Parathyroid adenoma (tissue), 2 donors: ENCODE data around the gene CCL27.

Experiments
- H2AFZ ChIP-seq: fragments of 300-600 bp; sonication (generic); one replicate; pipeline ENCODE4 v1.7.0; 2017; ENCODE audit warnings: antibody characterized with exemption, mild to moderate bottlenecking
- H3K27ac ChIP-seq: fragments of 300-600 bp; sonication (generic); one replicate; pipeline ENCODE4 v1.7.0; 2017
- H3K27me3 ChIP-seq: fragments of 300-600 bp; sonication (generic); one replicate; pipeline ENCODE4 v1.7.0; 2017; ENCODE audit warnings: low read length; ENCODE audit not compliant: control insufficient read depth, insufficient read depth
- H3K36me3 ChIP-seq: fragments of 300-600 bp; sonication (generic); one replicate; pipeline ENCODE4 v1.7.0; 2017; ENCODE audit warnings: low read length; ENCODE audit not compliant: control insufficient read depth, insufficient read depth
- H3K4me1 ChIP-seq: fragments of 300-600 bp; sonication (generic); one replicate; pipeline ENCODE4 v1.7.0; 2017; ENCODE audit warnings: control low read depth
- H3K4me2 ChIP-seq: fragments of 300-600 bp; sonication (generic); one replicate; pipeline ENCODE4 v1.7.0; 2017; ENCODE audit warnings: low read length
- H3K4me3 ChIP-seq: fragments of 300-600 bp; sonication (generic); one replicate; pipeline ENCODE4 v1.7.0; 2017; ENCODE audit warnings: low read depth, low read length
- H3K79me2 ChIP-seq: fragments of 300-600 bp; sonication (generic); one replicate; pipeline ENCODE4 v1.7.0; 2017; ENCODE audit warnings: control low read depth
- H3K9ac ChIP-seq: fragments of 300-600 bp; sonication (generic); one replicate; pipeline ENCODE4 v1.7.0; 2017; ENCODE audit warnings: mild to moderate bottlenecking
- H3K9me3 ChIP-seq: fragments of 300-600 bp; sonication (generic); one replicate; pipeline ENCODE4 v1.7.0; 2017; ENCODE audit warnings: low read length; ENCODE audit not compliant: control insufficient read depth
- TF ChIP-seq, protein P1 (sequence below): fragments of 300-600 bp; sonication (generic); IDR thresholded peaks from one replicate; pipeline ENCODE4 v1.7.0; 2017; ENCODE audit warnings: antibody characterized with exemption, mild to moderate bottlenecking
- donor health status: primary hyperparathyroidism.

The CCL27 gene

DNA sequence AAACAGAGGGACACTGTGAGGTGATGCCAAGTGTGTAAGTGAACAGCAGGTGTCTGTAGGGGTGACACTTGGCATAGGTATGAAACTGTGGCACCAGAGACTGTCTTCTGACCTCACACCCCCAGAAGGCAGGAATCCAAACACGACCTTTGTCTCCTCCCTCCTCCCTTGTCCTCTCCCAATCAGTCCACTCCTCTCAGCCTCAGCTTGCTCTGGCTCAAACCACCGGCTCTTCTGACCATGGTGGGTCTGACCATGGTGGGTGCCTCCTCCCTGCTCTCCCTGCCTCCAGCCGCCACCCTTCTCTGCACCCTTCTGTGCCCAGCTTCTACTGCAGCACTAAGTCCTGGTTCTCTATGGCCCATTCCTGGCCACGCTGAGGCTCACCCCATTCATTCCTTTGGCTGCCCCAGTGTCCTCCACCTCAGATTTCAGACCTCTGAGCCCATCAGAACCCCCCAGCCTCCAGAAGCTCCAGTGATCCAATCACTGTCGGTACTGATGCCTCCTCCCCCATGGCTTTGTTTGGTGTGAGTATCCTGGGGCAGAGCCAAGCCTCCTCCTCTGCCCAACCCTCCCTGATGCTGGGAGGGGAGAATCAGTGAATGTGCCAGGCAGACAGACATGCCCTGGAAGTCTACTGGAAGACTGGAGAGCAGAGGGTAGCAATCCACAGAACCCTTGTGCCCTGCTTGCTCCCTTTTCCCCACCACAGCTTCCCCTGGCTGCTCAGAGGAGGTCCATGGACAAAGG, 31.9 kb downstream of the CCL27 start:
- Histone ChIP-seq H3K36me3 (no peaks in the 10 kb centered on the region), H3K4me1 (peaks cover 3% of the 10 kb centered on the region), H3K9me3 (no peaks in the 10 kb centered on the region), H3K27ac (no peak overlapping the region), H3K9ac (no peak overlapping the region), H3K27me3 (no peaks in the 10 kb centered on the region), H3K4me2 (no peak overlapping the region), H3K4me3 (no peak overlapping the region), H2AFZ (no peak overlapping the region), H3K79me2 (no peaks in the 10 kb centered on the region)
- TF ChIP-seq, protein P1, sequence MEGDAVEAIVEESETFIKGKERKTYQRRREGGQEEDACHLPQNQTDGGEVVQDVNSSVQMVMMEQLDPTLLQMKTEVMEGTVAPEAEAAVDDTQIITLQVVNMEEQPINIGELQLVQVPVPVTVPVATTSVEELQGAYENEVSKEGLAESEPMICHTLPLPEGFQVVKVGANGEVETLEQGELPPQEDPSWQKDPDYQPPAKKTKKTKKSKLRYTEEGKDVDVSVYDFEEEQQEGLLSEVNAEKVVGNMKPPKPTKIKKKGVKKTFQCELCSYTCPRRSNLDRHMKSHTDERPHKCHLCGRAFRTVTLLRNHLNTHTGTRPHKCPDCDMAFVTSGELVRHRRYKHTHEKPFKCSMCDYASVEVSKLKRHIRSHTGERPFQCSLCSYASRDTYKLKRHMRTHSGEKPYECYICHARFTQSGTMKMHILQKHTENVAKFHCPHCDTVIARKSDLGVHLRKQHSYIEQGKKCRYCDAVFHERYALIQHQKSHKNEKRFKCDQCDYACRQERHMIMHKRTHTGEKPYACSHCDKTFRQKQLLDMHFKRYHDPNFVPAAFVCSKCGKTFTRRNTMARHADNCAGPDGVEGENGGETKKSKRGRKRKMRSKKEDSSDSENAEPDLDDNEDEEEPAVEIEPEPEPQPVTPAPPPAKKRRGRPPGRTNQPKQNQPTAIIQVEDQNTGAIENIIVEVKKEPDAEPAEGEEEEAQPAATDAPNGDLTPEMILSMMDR, result no peak

DNA sequence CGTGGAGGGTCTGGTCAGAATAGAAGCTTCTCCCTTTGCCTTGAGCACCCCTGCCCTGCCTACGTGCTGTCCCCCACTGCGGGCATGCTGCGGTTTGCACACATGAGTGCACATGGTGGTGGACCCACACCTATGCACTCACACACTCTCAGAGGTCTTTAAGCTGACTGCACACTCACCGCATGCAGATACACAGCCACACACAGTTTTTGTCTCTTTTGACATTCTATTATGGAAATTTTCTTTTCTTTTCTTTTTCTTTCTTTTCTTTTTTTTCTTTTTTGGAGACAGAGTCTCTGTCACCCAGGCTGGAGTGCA, 33.0 kb downstream of the CCL27 start:
- Histone ChIP-seq H3K4me2 (peak overlapping the region; percentile 77), H2AFZ (no peak overlapping the region), H3K79me2 (no peaks in the 10 kb centered on the region), H3K27ac (no peak overlapping the region), H3K4me1 (peaks cover 3% of the 10 kb centered on the region), H3K27me3 (no peaks in the 10 kb centered on the region), H3K36me3 (no peaks in the 10 kb centered on the region), H3K4me3 (peak overlapping the region; percentile 35), H3K9me3 (no peaks in the 10 kb centered on the region), H3K9ac (no peak overlapping the region)
- TF ChIP-seq, protein P1, result no peak

DNA sequence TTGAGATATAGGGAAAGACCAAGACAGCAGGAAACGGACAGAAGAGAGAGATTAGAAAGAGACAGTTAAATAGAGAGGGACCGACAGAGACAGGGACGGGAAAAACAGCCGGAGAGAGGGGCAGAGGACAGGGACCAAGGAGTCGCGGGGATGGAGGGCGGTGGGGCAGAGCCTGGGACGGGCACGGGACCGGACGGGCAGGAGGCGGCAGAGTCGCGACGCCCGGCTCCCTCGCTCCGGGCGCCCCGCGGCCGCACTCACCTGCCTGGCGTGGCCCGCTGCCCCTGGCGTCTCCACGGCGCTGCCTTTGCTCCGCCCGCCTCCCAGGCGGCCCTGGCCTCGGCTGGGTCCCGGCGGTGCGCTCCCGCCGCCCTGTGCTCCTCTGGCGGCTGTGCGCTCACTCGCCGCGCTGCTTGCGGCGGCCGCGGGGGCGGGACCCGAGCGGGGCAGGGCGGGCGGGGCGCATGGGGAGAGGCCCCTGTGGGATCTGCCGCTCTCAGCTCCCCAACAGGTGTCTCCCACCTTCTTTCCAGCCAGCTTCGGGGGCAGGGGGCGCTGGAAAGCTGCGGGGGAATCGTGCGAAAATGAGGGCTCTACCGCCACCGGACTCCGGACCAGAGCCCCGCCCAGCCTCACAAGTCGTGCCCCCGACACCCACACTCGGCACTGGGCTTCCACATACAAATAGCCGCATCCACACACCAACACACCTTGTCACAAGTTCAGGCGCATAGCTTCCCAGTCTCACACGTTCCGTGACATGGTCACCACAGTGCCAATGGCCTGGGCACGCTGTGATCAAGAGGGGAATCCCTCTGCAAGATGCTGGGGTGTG, 33.6 kb downstream of the CCL27 start, which contains the start of gene ARID3C:
Gene ARID3C, minus strand, starts transcription at position 411 of the 835 bp plus-strand sequence. CDS start 1,052 bp downstream, outside the sequence.
- no peaks in the 10 kb centered on the region for H3K27me3 ChIP-seq
- peak within 1 kb of the TSS; percentile 77 for H3K4me2 ChIP-seq
- no peaks in the 10 kb centered on the region for H3K79me2 ChIP-seq
- no peak within 1 kb of the TSS for H3K27ac ChIP-seq
- H3K9ac ChIP-seq, result no peak within 1 kb of the TSS
- H3K36me3 ChIP-seq, result no peaks in the 10 kb centered on the region
- TF ChIP-seq, protein P1, result no peak
- no peaks in the 10 kb centered on the region for H3K9me3 ChIP-seq
- peak within 1 kb of the TSS; percentile 64 for H2AFZ ChIP-seq
- H3K4me3 ChIP-seq, result peak within 1 kb of the TSS; percentile 35
- peaks cover 3% of the 10 kb centered on the region for H3K4me1 ChIP-seq

DNA sequence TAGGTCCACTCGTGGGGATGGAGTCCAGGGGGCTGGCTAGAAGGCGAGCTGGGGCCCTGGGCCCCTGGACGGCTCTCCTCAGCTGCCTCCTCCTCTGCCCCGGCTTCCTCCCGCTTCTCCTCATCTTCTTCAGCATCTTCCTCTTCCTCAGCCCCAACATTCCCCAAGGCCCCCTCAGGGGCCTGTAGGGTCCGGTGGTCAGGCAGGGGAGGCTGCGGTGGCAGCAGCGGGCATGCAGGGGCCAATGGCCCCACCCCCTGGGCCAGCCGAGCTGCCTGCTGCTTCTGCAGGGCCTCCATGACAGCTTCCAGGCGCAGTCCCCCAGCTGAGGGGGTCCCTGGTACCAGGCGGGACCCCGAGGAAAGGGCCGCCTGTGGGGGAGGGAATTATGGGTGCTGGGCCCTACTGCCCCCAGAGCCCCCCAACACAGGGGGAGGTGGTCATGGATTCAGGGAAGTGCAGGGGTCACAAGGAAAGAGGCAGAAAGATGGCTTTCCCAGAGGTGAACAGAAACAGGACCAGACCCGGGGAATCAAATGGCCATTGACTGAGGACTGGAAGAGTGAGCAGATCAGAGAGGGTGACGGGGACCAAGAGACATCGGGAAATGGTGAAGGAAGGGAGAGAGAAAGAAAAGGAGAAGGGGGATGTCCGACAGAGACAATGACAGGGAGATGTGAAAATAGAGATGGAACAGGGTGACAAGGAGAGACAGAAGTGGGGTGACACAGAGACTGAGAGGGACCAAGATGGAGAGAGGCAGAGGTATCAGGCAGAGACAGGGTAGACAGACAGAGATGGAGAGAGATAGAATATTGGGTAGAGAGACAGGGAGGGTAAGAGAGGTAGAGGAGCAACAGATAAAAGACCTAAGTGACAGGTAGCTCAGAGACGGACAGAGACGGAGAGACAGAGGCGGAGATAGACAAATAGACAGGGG, 34.5 kb downstream of the CCL27 start:
- H3K27me3 ChIP-seq, result no peaks in the 10 kb centered on the region
- peak overlapping the region; percentile 64 for H2AFZ ChIP-seq
- no peaks in the 10 kb centered on the region for H3K9me3 ChIP-seq
- no peak overlapping the region for H3K27ac ChIP-seq
- H3K9ac ChIP-seq, result no peak overlapping the region
- peak overlapping the region; percentile 77 for H3K4me2 ChIP-seq
- H3K36me3 ChIP-seq, result no peaks in the 10 kb centered on the region
- peaks cover 3% of the 10 kb centered on the region for H3K4me1 ChIP-seq
- peak overlapping the region; percentile 35 for H3K4me3 ChIP-seq
- TF ChIP-seq, protein P1, result no peak
- H3K79me2 ChIP-seq, result no peaks in the 10 kb centered on the region
